Fibroblast of upper back skin (primary cell): ENCODE results near the gene COL4A2.
"Not testable (repeated sequence)": the region's sequence is repeated elsewhere in the genome, so short reads cannot be mapped to it uniquely, and the experiment has no call there.

Experiments used
- DNase-seq: peaks from one replicate; pipeline ENCODE4 v3.0.0-alpha.2; 2013

The COL4A2 gene

GRCh38 chr13:110483386-110483968, 176.4 kb downstream of the COL4A2 start:
- no peak for DNase-seq

DNA sequence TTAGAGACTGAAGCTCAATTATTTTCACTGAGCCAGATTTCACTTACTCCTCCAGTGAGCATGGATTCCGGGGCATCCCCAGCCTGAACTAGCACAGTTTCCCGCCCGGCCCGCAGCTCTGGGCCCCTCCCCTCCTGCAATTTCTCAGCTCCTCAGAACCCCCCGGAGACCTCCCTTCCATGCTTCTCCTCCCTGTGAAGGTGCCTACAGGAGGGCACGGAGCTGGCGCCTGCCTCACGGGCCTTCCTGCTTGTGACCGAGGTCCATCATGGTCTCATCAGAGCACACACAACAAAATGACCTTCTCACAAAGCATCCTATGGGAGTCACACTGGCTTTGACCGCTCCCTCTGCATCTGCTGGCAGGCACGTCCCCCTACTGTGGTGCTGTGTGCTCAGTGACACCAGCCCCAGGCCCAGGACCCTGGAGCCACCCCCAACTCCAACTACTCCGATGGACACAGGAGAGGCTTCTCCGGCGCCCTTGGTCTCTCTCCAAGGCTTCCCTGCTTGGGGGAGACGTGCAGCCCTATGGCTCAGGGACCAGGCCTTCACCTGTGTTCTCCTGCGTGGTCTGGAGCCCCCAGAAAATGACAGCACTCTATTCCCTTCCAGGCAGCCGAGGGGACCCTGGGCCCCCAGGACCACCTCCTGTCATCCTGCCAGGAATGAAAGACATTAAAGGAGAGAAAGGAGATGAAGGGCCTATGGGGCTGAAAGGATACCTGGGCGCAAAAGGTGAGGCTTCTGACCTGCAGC, 177.4 kb downstream of the COL4A2 start:
- no peak for DNase-seq

DNA sequence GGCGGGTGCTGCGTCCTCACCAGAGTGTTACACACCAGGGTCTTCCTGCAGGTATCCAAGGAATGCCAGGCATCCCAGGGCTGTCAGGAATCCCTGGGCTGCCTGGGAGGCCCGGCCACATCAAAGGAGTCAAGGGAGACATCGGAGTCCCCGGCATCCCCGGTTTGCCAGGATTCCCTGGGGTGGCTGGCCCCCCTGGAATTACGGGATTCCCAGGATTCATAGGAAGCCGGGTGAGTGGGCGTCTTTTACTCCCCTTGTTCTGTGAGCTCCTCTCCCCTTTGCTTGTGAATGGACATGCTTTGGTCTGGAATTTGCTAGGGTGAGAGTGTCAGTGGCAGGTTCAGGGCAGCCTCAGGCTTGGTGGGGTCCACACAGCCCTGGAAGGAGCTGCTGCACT, 178.5 kb downstream of the COL4A2 start:
- DNase-seq = peak; percentile 80

GRCh38 chr13:110486061-110486715, 179.1 kb downstream of the COL4A2 start:
- no peak for DNase-seq

DNA sequence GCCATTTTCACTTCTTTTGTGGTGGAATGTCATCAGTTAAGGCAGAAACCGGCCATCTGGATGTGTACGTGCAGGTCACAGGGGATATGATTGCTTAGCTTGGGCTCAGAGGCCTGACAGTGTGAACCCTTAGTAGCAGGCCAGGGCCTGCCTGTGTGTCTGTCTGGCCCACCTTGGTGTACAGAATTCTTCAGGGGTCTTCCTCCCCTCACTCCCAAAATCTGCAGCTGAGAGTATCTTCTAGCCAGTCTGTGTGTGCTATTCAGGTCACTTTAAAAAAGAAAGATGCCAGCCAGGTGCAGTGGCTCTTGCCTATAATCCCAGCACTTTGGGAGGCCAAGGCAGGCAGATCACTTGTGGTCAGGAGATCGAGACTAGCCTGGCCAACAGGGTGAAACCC, 179.8 kb downstream of the COL4A2 start:
- DNase-seq = not testable (repeated sequence)

DNA sequence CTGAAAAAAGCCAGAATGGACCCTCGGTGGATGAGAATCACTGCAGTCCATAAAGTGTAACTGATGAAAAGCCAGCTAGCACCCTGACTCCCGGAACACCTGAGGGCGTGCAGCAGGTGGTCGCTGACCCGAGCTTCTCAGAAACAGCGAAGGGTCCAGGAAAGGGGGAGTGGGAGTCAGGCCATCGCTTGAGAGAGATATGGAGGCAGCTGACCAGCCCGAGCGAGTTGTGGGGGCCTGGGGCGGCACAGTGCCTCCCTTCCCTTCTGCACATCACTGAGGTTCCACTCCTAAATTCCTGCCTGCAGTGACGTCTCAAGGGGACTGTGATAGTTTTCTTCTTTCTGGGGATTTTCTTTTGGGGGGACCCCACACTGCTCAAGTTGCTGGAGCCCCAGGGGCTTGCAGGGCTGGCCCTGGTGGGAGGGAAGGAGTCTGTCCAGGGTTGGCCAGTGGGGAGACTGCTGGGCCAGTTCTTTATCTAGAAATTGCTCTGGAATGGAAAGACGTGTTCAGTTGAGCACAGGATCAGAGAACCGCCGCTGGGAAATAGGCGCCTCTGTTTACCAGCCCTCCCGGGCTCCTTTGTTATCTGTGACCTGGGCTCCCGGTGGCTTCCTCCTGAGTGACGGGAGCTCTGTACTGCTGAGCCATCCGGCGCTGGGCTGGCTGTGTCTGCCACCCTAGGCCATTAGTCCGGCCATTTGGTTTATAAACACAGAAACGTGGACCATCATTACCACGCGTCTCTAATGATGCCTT, 183.1 kb downstream of the COL4A2 start:
- no peak for DNase-seq

DNA sequence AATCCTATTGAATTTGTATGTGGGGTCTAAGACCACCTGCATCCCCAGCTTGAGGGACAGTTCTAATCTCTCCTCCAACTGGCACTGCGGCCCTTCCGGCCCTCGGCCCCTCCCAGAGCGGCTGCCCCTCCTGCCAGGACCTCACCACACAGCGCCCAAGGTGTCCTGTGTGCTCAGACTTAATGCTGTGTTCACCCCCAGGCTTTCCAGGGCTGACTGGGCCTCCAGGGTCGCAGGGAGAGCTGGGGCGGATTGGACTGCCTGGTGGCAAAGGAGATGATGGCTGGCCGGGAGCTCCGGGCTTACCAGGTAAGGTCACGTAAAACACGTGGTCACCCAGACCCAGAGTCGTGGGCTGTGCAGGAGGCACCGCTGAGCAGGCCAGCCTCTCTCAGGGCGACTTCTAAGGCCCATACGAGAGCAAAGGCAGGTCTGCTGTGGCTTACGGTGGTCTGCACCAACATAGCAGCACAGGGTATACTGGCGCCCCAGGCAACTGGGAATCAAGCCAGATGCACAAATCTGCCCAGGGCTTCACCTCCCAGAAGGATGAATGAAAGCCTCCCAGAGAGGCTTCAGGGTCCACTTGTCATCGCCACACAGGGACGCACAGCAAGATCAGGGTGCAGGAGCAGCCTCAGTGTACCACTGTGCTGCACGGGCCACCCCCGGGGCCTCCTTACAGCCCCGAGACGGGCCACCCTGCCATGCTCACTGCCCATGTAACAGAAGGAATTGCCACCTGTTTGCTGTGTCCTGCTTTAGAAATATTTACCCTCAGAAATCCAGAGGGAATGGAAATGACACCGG, 185.0 kb downstream of the COL4A2 start:
- no peak for DNase-seq

- no peak for DNase-seq
Measured at GRCh38 chr13:110492679-110493593, 185.9 kb downstream of the COL4A2 start.

- no peak for DNase-seq
Measured at GRCh38 chr13:110493613-110494012, 186.5 kb downstream of the COL4A2 start.

DNA sequence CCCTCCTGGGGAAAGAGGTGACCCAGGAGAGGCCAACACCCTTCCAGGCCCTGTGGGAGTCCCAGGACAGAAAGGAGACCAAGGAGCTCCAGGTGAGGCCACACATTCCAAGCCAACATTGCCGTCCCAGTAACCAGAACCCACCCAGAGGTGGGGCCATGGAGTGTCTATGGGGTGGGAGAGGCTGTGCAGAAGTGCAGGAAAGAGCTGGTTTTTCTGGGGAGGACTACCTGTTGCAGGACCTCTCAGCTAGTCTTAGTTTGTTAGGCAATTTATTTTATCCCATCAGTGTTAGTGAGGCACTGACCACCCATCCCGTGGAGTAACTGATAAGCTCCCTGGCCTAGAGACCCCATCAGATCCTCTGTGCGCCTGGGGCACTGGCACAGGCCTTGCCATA, 188.3 kb downstream of the COL4A2 start:
- DNase-seq = no peak

DNA sequence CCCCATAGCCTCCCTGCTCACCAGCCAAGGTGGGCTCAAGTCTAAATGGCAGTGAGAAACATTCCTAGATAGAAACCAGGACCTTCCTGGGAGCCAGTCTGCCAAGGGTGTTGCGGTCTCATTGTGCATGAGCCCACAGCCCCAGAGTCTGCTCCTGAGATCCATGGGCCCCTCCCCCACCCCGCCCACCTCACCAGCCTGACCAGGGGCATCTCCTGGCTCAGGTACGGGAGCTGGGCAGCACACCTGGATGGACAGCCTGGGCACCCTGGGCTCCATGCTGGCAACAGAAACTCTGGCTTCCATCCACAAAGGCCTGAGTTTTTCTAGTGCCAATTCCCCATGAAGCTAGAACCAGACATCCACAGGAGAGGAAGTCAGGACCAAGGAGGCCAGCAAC, 188.8 kb downstream of the COL4A2 start:
- no peak for DNase-seq

DNA sequence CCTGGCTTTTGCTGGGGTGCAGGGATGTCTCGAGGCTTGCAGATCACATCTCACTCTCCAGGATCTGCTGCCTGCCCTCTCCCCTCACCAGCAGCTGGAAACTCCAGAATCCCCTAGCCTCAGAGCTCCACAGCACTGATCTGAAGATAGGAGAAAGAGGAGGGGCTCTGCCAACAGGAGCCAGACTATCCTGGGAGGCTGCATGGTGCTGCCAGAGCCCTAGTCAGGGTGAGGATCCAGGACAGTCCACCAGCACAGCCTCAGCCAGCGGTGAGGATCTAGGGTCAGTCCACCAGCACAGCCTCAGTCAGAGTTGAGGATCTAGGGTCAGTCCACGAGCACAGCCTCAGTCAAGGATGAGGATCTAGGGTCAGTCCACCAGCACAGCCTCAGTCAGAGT, 189.2 kb downstream of the COL4A2 start:
- no peak for DNase-seq

- DNase-seq = no peak
Measured at GRCh38 chr13:110497003-110497402, 189.9 kb downstream of the COL4A2 start.

DNA sequence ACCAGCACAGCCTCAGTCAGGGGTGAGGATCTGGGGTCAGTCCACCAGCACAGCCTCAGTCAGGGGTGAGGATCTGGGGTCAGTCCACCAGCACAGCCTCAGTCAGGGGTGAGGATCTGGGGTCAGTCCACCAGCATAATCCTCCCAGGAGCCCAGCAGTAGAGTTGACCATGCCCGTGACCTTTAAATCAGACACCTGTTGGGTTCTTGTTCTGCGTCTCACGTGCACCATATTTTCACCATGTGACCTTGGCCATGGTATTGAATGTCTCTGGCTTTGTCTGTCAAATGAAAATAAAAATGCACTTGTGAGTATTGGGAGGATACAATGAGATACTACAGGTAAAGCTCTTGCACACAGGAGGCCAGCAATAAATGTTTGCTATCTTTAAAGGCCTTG, 190.8 kb downstream of the COL4A2 start:
- not testable (repeated sequence) for DNase-seq

DNA sequence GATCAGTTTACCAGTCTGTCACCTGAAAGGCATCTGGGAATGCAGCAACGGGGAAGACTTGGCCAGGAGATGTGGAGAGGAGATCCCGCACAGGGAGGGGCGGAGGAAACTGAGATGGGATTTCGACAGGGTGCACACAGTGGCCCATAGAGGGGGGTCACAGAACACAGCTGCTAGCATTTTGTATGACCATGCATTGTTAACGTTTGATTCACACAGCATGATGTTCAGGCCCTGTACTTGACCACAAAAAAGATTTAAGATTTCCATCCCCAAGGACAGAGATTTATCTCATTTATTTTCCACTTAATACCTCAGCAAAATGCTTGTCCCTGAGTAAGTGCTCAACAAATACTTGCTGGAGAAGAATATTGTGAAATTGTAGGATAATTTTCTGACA, 191.2 kb downstream of the COL4A2 start:
- DNase-seq = no peak

DNA sequence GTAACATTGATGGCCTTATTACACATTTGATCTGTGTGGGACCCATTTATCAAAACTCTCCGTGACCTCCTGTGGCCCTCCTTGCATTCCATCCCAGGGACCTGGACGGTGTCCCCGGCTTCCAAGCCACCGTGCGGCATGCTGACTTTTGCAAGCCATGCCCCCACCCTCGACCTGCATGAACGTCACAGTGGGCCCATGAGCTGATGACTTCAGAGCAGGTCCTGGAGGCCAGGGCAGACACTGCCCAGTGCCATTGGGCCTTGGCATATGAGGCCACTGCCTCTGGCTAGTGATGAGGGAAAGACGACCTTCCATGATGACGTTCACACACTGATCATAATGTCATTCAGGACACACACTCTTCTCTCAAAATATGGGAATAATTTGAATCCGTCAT, 191.7 kb downstream of the COL4A2 start:
- DNase-seq = no peak

- peak; percentile 80 for DNase-seq
Measured at GRCh38 chr13:110499621-110500281, 192.7 kb downstream of the COL4A2 start.

DNA sequence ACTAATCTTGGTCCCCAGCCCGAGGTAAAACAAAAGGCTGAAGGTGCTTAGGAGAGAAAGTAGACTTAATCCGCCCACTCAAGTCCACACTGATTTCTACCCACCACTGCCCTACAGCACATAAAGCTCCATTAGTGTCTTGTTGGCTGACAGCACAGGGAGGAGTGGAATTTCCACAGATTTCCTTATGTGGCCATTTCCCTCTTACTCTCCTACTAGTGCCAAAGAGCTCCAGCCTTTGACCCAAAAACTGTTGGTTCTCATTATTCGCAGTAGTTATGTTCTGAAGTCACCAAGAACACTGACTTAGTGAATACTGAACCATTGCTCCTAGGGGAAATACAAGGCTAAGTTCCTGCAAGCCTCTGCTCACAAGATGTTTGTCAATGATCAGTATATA, 193.3 kb downstream of the COL4A2 start:
- DNase-seq = no peak

- no peak for DNase-seq
Measured at GRCh38 chr13:110501188-110501587, 194.1 kb downstream of the COL4A2 start.

- DNase-seq = peak; percentile 43
Measured at GRCh38 chr13:110503037-110503901, 196.2 kb downstream of the COL4A2 start.
